ENCODE measurements around the gene SETD2.

The SETD2 gene

DNA sequence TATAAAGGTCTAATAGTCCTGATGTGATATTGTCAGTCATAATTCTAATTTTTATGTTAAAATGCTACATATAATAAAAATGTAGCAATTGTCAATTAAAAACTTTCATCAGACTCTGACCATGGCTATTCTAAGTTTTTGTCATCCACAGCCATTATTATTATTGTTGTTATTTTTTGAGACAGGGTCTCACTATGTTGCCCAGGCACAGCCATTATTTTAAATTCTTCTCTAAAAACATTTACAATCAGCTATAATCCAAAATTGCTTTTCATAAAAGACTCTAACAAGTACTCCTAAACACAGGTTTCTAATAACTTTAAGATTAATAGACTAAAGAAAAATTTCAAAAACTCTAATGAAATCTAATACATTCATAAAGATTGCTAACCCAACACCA is 41.0 kb upstream of the SETD2 start:
- DNase-seq (no peak), ATAC-seq (ENCODE audit: insufficient read depth, low read depth) (no peak)
- H3K36me3 ChIP-seq (ENCODE audit: insufficient read depth, low read length) = no peaks in the 10 kb centered on the region
- H3K27ac ChIP-seq (ENCODE audit: low read length) = no peak overlapping the region
- H4K20me1 ChIP-seq (ENCODE audit: insufficient read depth, low read length) = no peaks in the 10 kb centered on the region
- H3K4me3 ChIP-seq (ENCODE audit: low read depth in 1 of 2, low read length in 2 of 2) = no peak overlapping the region
- no peaks in the 10 kb centered on the region for H3K4me1 ChIP-seq (ENCODE audit: insufficient read depth, low read length)
- no peak overlapping the region for H3K4me2 ChIP-seq (ENCODE audit: insufficient read depth, low read length)
- no peaks in the 10 kb centered on the region for H3K9me3 ChIP-seq (ENCODE audit: insufficient read depth, low read length, severe bottlenecking)
- no peaks in the 10 kb centered on the region for H3K79me2 ChIP-seq (ENCODE audit: insufficient read depth, low read length)
- TF ChIP-seq, protein P1, sequence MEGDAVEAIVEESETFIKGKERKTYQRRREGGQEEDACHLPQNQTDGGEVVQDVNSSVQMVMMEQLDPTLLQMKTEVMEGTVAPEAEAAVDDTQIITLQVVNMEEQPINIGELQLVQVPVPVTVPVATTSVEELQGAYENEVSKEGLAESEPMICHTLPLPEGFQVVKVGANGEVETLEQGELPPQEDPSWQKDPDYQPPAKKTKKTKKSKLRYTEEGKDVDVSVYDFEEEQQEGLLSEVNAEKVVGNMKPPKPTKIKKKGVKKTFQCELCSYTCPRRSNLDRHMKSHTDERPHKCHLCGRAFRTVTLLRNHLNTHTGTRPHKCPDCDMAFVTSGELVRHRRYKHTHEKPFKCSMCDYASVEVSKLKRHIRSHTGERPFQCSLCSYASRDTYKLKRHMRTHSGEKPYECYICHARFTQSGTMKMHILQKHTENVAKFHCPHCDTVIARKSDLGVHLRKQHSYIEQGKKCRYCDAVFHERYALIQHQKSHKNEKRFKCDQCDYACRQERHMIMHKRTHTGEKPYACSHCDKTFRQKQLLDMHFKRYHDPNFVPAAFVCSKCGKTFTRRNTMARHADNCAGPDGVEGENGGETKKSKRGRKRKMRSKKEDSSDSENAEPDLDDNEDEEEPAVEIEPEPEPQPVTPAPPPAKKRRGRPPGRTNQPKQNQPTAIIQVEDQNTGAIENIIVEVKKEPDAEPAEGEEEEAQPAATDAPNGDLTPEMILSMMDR (IDR thresholded peaks at IDR 0.05; ENCODE audit: borderline replicate concordance, extremely low read depth, low read length, poor library complexity, severe bottlenecking) = no peak
- no peak for TF ChIP-seq EZH2 (IDR thresholded peaks at IDR 0.05; ENCODE audit: borderline replicate concordance, low read depth, low read length, severe bottlenecking)
- no peak overlapping the region for H2AFZ ChIP-seq (ENCODE audit: low read depth, low read length)
- no peaks in the 10 kb centered on the region for H3K27me3 ChIP-seq (ENCODE audit: insufficient read depth, low read length, poor library complexity)
- no peak overlapping the region for H3K9ac ChIP-seq (ENCODE audit: low read depth, low read length)

DNA sequence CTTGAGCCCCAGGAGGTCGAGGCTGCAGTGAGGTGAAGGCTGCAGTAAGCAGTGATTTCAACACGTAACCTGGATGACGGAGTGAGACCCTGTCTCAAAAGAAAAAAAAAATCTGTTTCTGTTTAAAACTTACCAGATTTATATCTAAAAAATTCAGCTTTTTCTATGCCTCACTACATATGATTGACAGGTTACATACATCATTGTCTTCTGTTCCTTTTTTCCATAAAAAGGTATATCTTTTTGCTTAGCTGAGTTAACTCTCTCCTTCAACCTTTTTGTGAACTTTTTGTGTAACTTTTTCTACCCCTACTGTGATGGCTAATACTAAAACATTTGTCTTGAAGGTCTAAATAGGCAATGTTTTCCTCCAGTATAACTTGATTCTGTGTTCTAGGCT is 38.6 kb upstream of the SETD2 start:
- Histone ChIP-seq H3K4me3 (ENCODE audit: low read depth in 1 of 2, low read length in 2 of 2) (no peak overlapping the region), H3K4me2 (ENCODE audit: insufficient read depth, low read length) (no peak overlapping the region), H4K20me1 (ENCODE audit: insufficient read depth, low read length) (no peaks in the 10 kb centered on the region), H3K9me3 (ENCODE audit: insufficient read depth, low read length, severe bottlenecking) (no peaks in the 10 kb centered on the region), H3K4me1 (ENCODE audit: insufficient read depth, low read length) (no peaks in the 10 kb centered on the region), H3K36me3 (ENCODE audit: insufficient read depth, low read length) (no peaks in the 10 kb centered on the region), H2AFZ (ENCODE audit: low read depth, low read length) (no peak overlapping the region), H3K27ac (ENCODE audit: low read length) (no peak overlapping the region), H3K79me2 (ENCODE audit: insufficient read depth, low read length) (no peaks in the 10 kb centered on the region), H3K9ac (ENCODE audit: low read depth, low read length) (no peak overlapping the region), H3K27me3 (ENCODE audit: insufficient read depth, low read length, poor library complexity) (no peaks in the 10 kb centered on the region)
- ATAC-seq (ENCODE audit: insufficient read depth, low read depth) (no peak), DNase-seq (no peak)
- no peak for TF ChIP-seq EZH2 (IDR thresholded peaks at IDR 0.05; ENCODE audit: borderline replicate concordance, low read depth, low read length, severe bottlenecking)
- TF ChIP-seq, protein P1 (IDR thresholded peaks at IDR 0.05; ENCODE audit: borderline replicate concordance, extremely low read depth, low read length, poor library complexity, severe bottlenecking) = no peak

- H3K9ac ChIP-seq (ENCODE audit: low read depth, low read length) = no peak overlapping the region
- H3K36me3 ChIP-seq (ENCODE audit: insufficient read depth, low read length) = no peaks in the 10 kb centered on the region
- TF ChIP-seq, protein P1 (IDR thresholded peaks at IDR 0.05; ENCODE audit: borderline replicate concordance, extremely low read depth, low read length, poor library complexity, severe bottlenecking) = no peak
- no peak for TF ChIP-seq EZH2 (IDR thresholded peaks at IDR 0.05; ENCODE audit: borderline replicate concordance, low read depth, low read length, severe bottlenecking)
- H3K9me3 ChIP-seq (ENCODE audit: insufficient read depth, low read length, severe bottlenecking) = no peaks in the 10 kb centered on the region
- H3K79me2 ChIP-seq (ENCODE audit: insufficient read depth, low read length) = no peaks in the 10 kb centered on the region
- no peak overlapping the region for H3K4me2 ChIP-seq (ENCODE audit: insufficient read depth, low read length)
- no peak for DNase-seq
- no peak overlapping the region for H3K27ac ChIP-seq (ENCODE audit: low read length)
- no peaks in the 10 kb centered on the region for H3K27me3 ChIP-seq (ENCODE audit: insufficient read depth, low read length, poor library complexity)
- ATAC-seq (ENCODE audit: insufficient read depth, low read depth) = no peak
- H4K20me1 ChIP-seq (ENCODE audit: insufficient read depth, low read length) = no peaks in the 10 kb centered on the region
- H3K4me1 ChIP-seq (ENCODE audit: insufficient read depth, low read length) = no peaks in the 10 kb centered on the region
- no peak overlapping the region for H2AFZ ChIP-seq (ENCODE audit: low read depth, low read length)
- no peak overlapping the region for H3K4me3 ChIP-seq (ENCODE audit: low read depth in 1 of 2, low read length in 2 of 2)
Observed at GRCh38 chr3:47197287-47197686, 33.4 kb upstream of the SETD2 start.

DNA sequence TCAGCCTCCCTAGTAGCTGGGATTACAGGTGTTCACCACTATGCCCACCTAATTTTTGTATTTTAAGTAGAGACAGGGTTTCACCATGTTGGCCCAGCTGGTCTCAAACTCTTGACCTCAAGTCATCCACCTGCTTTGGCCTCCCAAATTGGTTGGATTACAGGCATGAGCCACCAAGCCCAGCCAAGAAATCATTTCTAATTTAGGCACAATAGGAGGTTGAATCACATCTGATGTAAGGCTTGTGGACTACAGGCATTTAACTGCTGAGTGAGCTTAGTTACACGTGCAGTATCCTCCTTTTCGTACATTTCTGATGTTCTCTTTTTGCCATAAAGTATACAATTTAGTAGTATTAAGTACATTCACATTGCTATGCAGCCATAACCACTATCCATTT is 31.1 kb upstream of the SETD2 start:
- ATAC-seq (ENCODE audit: insufficient read depth, low read depth) = no peak
- Histone ChIP-seq H3K9me3 (ENCODE audit: insufficient read depth, low read length, severe bottlenecking) (no peaks in the 10 kb centered on the region), H3K4me3 (ENCODE audit: low read depth in 1 of 2, low read length in 2 of 2) (no peak overlapping the region), H2AFZ (ENCODE audit: low read depth, low read length) (no peak overlapping the region), H4K20me1 (ENCODE audit: insufficient read depth, low read length) (no peaks in the 10 kb centered on the region), H3K79me2 (ENCODE audit: insufficient read depth, low read length) (no peaks in the 10 kb centered on the region), H3K9ac (ENCODE audit: low read depth, low read length) (no peak overlapping the region), H3K4me2 (ENCODE audit: insufficient read depth, low read length) (no peak overlapping the region), H3K4me1 (ENCODE audit: insufficient read depth, low read length) (no peaks in the 10 kb centered on the region), H3K27ac (ENCODE audit: low read length) (no peak overlapping the region), H3K27me3 (ENCODE audit: insufficient read depth, low read length, poor library complexity) (no peaks in the 10 kb centered on the region), H3K36me3 (ENCODE audit: insufficient read depth, low read length) (no peaks in the 10 kb centered on the region)
- no peak for DNase-seq
- TF ChIP-seq, protein P1 (IDR thresholded peaks at IDR 0.05; ENCODE audit: borderline replicate concordance, extremely low read depth, low read length, poor library complexity, severe bottlenecking) = no peak
- TF ChIP-seq EZH2 (IDR thresholded peaks at IDR 0.05; ENCODE audit: borderline replicate concordance, low read depth, low read length, severe bottlenecking) = no peak

Measured in DND-41 (cell line).